GM18873 (cell line): Measurements from ENCODE around the gene PRR14L.
"Not testable (repeated sequence)": the region's sequence is repeated elsewhere in the genome, so short reads cannot be mapped to it uniquely, and the experiment has no call there.

Source experiments
- ATAC-seq: cut with Tn5 transposase; IDR thresholded peaks from one replicate; pipeline ENCODE4 v1.9.1; 2021; ENCODE audit warnings: mild to moderate bottlenecking, moderate library complexity, moderate number of reproducible peaks; ENCODE audit not compliant: unreplicated experiment, low FRiP score

PRR14L gene

GRCh38 chr22:31742115-31742514, 7.8 kb downstream of the PRR14L start:
- ATAC-seq: no peak

DNA sequence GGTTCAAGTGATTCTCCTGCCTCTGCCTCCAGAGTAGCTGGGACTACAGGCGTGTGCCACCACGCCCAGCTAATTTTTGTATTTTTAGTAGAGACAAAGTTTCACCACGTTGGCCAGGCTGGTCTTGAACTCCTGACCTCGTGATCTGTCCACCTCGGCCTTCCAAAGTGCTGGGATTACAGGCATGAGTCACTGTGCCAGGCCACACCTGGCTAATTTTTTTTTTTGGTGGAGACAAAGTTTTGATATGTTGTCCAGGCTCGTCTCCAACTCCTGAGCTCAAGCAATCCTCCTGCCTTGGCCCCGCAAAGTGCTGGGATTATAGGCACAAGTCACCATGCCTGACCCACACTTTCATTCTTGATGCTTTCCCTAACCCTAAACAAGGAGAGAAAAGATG, 9.6 kb downstream of the PRR14L start:
- ATAC-seq: not testable (repeated sequence)

GRCh38 chr22:31739795-31740201, 10.1 kb downstream of the PRR14L start:
- no peak for ATAC-seq

DNA sequence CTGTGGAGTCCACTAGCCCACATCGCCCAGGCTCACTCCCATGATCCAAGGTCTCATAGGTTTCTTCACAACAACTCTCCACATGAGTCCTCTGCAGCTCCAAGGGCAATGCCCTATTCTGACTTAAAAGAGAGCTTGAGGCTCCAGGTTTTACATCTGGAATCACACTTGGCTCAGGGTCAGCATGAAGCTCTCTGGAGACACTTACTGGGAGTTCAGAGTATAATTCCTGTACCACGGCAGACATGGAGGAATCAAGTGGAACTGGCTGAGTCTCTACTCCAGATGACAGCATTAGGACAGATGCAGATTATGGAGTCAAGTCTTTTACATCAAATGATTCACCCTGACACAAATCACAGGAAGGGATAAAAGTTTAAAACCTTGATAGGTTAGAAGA, 11.4 kb downstream of the PRR14L start:
- ATAC-seq: no peak

- ATAC-seq: no peak
These were observed 12.0 kb downstream of the PRR14L start for GRCh38 chr22:31737932-31738331.

- ATAC-seq: no peak
These were observed 13.5 kb downstream of the PRR14L start for GRCh38 chr22:31736458-31736857.

DNA sequence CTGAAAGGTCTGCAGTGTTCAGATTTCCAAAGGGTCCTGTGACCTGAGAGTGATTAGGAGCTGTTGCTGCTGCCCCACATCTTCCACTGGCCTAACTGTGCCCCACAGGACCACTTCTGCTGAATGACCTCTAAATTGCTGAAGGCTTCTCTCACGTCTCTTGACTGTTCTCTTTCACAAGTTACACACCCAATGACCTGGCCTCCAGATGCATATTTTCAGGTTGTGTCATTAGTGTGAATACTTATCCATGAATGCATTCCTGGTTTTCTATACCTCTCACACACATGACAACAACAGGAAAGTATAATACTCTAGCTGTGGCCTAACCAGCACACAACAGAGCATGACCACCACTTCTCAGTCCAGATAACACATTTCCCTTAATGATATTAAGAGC, 15.4 kb downstream of the PRR14L start:
- ATAC-seq: no peak

DNA sequence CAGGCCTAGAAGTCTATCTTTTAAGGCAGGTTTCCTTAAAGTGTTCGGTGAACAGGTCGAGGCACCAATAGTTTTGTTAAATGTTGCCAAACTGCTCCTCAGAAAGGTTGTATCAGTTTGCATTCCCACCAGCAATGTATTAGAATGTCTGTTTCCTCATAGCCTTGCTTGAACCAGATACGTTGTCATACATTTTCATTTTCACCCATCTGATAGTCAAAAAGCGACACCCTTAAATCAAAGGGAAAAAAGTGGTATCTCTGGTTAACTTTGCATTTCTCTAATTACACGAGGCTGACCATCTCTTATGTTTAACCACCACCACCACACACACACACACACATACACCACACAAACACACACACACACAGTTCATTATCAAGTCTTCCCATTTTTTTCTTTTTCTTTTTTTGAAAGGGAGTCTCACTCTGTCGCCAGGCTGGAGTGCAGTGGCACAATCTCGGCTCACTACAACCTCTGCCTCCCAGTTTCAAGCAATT, 16.3 kb downstream of the PRR14L start:
- ATAC-seq: no peak

DNA sequence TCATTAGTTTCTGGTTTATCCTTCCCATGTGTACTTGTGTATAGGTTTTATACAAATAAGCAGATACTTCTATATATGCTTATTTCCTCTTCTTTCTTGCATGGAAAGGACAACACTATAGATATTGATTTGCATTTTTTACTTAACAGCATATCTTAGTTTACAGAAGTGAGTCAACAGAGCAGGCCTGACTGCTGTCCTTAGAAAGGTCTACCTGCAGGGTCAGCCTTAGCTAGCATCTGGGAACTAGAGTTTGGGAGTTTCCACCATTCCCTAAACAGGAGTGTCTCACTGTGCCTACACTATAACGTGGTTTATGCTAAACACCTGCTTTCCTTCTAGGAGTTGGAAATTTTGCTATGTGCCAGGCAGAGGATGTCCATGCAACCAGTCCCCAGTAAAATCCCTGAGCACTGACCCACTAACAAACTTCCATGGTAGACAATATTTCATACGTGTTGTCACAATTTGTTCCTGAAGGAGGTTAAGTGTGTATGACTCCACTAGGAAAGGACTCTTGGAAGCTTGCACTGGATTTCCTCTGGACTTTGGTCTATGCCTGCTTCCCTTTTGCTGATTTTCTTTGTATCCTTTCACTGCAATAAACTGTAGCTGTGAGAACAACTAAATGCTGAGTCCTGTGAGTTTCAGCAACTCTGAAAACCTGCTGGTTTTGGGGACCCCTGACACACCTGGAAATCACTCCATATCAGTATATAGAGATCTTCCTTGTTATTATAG, 17.7 kb downstream of the PRR14L start:
- no peak for ATAC-seq

- ATAC-seq: no peak
These were observed 19.6 kb downstream of the PRR14L start for GRCh38 chr22:31730344-31730711.

DNA sequence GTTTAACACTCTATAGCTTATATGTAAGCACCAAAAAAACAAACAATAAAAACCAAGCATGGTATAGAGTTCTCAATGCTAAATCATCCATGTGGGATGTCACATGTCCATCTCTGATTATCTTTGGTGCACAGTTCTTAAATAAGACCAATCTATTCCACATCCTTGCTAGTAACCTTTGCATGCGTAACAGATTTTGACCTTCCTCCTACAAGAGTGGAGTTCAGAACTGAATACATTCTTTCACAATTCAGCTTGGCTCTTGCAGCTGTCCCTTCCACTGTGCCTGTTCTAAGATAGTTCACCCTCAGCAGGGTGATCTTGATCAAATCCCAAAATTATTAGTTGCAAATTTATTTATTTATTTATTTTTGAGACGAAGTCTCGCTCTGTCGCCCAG, 21.1 kb downstream of the PRR14L start:
- no peak for ATAC-seq

GRCh38 chr22:31726692-31727091, 23.2 kb downstream of the PRR14L start:
- no peak for ATAC-seq

- ATAC-seq: no peak
These were observed 26.2 kb downstream of the PRR14L start for GRCh38 chr22:31723723-31724122.

DNA sequence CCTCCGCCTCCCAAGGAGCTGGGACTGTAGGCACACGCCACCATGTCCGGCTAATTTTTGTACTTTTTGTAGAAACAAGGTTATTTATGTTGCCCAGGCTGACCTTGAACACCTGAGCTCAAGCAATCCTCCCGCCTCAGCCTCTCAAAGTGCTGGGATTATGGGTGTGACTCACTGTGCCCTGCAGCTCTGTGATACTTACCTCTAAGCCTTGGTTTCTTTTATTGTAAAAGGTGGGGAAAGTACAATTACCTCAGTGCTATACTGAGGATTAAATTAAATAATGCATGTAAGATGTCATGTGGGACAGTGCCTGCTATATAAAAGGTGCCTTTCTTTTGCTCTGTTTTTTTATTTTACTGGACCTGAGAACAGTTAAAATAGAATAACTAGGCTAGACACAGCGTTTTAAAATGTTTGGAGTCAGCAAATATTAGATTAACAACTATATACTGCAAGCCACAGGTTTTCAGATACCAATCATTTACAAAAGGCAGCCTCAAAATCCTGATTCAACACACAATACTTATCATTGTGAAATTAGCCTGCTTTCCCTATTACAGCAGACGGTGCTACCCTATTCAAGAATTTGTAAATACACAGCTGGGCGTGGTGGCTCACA, 30.0 kb downstream of the PRR14L start:
- ATAC-seq: no peak

DNA sequence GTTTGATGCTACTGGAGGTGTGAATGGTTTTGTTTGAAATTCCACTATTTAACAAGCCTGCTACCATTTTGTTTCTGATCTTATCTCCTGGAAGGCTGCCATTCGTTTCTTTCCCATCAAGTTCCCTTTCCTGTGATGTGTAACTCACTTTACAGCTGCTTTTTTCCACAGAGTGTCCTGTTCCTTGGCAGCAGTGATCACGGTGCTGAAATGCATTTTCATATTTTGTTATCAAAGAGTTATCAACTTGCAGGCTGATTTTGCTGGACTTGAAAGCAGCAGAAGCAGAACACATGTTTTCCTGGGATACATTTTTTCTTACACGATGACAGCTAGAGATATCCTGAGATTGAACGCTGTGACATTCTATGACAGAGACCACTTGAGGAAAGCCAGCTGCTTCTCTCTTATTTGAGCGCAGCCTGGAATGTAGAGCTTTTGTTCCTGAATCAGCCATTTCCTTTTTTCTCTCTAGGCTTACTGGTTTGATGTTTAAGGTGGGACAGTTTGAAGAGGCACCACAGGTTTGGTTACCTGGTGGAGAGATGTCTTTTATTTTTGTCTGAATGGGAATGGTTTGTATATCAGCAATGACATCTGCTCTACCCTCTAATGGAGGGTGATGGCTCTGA, 34.7 kb downstream of the PRR14L start:
- no peak for ATAC-seq

GRCh38 chr22:31711226-31711625, 38.7 kb downstream of the PRR14L start:
- not testable (repeated sequence) for ATAC-seq

DNA sequence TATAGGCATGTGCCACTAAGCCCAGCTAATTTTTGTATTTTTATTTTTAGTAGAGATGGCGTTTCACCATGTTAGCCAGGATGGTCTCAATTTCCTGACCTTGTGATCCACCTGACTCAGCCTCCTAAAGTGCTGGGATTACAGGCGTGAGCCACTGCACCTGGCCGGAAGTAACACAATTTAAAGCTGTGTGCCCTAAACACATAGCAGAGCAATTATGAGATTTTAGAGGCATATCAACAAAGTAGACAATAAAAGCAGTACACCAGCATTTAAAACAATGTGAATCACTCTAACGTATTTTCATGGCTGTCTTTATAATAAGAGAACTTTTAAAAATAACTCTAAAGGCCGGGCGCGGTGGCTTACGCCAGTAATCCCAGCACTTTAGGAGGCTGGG, 42.4 kb downstream of the PRR14L start:
- no peak for ATAC-seq

- ATAC-seq: no peak
These were observed 54.5 kb downstream of the PRR14L start for GRCh38 chr22:31695423-31695822.

- not testable (repeated sequence) for ATAC-seq
These were observed 55.9 kb downstream of the PRR14L start for GRCh38 chr22:31694046-31694445.

DNA sequence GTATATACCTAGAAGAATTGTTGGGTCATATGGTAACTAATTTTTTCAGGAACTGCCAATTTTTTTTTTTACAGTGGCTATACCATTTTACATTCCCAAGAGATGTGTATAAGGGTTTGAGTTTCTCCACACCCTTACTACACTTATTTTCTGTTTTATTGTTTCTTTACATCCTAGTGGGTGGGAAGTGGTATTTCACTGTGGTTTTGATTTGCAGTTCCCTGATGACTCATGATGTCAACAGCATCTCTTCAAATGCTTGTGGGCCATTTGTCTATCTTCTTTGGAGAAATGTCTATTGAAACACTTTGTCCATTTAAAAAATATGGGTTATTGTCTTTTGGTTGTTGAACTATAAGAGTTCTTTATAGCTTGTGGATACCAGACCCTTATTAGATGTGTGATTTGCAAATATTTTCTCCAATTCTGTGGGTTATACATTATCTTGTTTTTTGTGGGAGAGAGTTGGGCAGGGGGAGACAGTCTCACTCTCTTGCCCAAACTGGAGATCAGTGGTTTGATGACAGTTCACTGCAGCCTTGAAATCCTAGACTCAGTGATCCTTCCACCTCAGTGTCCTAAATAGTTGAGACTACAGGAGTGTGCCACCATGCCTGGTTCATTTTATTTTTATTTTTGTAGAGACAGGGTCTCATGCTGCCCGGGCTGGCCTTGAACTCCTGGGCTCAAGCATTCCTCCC, 57.6 kb downstream of the PRR14L start:
- ATAC-seq: no peak

DNA sequence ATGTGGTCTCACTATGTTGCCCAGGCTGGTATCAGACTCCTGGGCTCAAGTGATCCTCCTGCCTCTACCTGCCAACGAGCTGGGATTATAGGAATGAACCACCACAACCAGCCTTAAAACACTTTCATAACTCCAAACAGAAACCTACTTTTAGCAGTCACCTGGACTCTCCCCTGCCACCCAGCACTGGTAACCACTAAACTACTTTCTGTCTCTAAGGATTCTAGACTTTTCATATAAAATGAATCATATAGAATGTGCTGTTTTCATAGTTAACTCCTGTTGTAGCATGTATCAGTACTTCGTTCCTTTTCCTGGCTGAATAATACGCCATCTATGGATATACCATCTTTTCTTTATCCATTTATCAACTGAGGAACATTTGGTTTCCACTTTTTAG, 58.5 kb downstream of the PRR14L start:
- ATAC-seq: no peak
